Heart right ventricle (tissue), 16 donors: ENCODE data around the gene ST3GAL4. TPM values are rescaled to one million over a fixed set of nuclear protein-coding genes. Genes with fewer than 3 reads are reported as not detected.
"Not testable (repeated sequence)": the region's sequence is repeated elsewhere in the genome, so short reads cannot be mapped to it uniquely, and the experiment has no call there.

ENCODE experiments used
- ATAC-seq, 8 donors: fragments of 200-7000 bp; cut with Tn5 transposase; one replicate each; pipeline ENCODE4 v1.9.1; 2020; ENCODE audit warnings: mild to moderate bottlenecking in 8 of 8, moderate library complexity in 8 of 8, moderate number of reproducible peaks in 1 of 8
- DNase-seq, 2 donors: peaks; one replicate each; pipeline ENCODE4 v3.0.0-alpha.2; 2020
- H3K27ac ChIP-seq, 10 donors: fragments of 200-600 bp; sonication (generic) in 2 of 10; one replicate each; pipeline versions ENCODE4 v1.5.0 to v1.8.0; 2020 to 2022; ENCODE audit warnings: mild to moderate bottlenecking in 3 of 10
- H3K27me3 ChIP-seq, 7 donors: fragments of 200-600 bp; one replicate each; pipeline ENCODE4 v1.8.0; 2021 to 2022; ENCODE audit warnings: mild to moderate bottlenecking in 2 of 7
- H3K36me3 ChIP-seq, 9 donors: fragments of 200-600 bp; sonication (generic) in 1 of 9; one replicate each; pipeline versions ENCODE4 v1.5.0 to v1.8.0; 2020 to 2022; ENCODE audit warnings: mild to moderate bottlenecking in 2 of 9
- H3K4me1 ChIP-seq, 9 donors: fragments of 200-600 bp; sonication (generic) in 1 of 9; one replicate each; pipeline versions ENCODE4 v1.5.0 to v1.8.0; 2020 to 2022; ENCODE audit warnings: mild to moderate bottlenecking in 4 of 9
- H3K4me3 ChIP-seq, 10 donors: fragments of 200-600 bp; sonication (generic) in 2 of 10; one replicate each; pipeline versions ENCODE4 v1.5.0 to v1.8.0; 2020 to 2022; ENCODE audit warnings: mild to moderate bottlenecking in 7 of 10, moderate library complexity in 2 of 10
- H3K9me3 ChIP-seq, 11 donors: fragments of 200-600 bp in 10 of 11; sonication (generic) in 2 of 11; one replicate each; pipeline versions ENCODE4 v1.5.0 to v1.8.0; 2013 to 2022; ENCODE audit warnings: mild to moderate bottlenecking in 2 of 11, control low read depth in 1 of 11, moderate library complexity in 1 of 11
- CTCF ChIP-seq, 9 donors: fragments of 200-600 bp; sonication (generic) in 2 of 9; IDR thresholded peaks; one replicate each; pipeline versions ENCODE4 v1.5.0 to v1.8.0; 2021 to 2022; ENCODE audit warnings: antibody characterized with exemption in 9 of 9, mild to moderate bottlenecking in 5 of 9, moderate library complexity in 1 of 9
- WGBS, 2 donors: extraction: QIAGEN DNeasy Blood & Tissue Kit; methylation state at CpG; one replicate each; pipeline ENCODE4 v1.1.7; 2013; ENCODE audit warnings: inconsistent platforms in 1 of 2; 5-methylcytosine and 5-hydroxymethylcytosine counted together
- intact Hi-C, 10 donors: fragments of 100-400 bp; cut with DNase I; formaldehyde crosslinking; loops; one replicate each; pipeline versions ENCODE4 v1.11.1 to v1.14.2; 2022
- polyA plus RNA-seq, 2 donors: library from polyadenylated mRNA; stranded (reverse); fragments of 200-250 nt; gene quantifications; one replicate each; pipeline ENCODE4 v1.2.3, GENCODE V29; 2013
- total RNA-seq, 10 donors: library from RNA; stranded (reverse); fragmentation: NEBNext Ultra II Directional in 3 of 10; extraction: Animal tissue kit (Norgen Biotek cat#: 25700) in 3 of 10; gene quantifications; one replicate each; pipeline versions ENCODE4 v1.2.1 to v1.2.4, GENCODE V29; 2021 to 2023
- donor health status: Arrhythmogenic right ventricular cardiomyopathy.
- donor health status: ischemic (EF 13 %, LVEDD 7.1; RV severe dilation, severe dysfunction).
- donor health status: healthy with polysubstance abuse.
- donor health status: DM: no; HTN: yes; CAD: no.
- donor health status: DM: no; HTN: no; CAD: no.
- donor health status: ischemic (EF 25% LVEDD 6.9; RV normal size, moderate dysfunction).
- donor health status: ischemic (EF 25% LVEDD 5.7; RV mildly dilated, moderate dysfunction).
- donor health status: healthy.
- donor health status: DM: yes; HTN: yes; CAD: no.
- donor health status: Ischemic cardiomyopathy.
- donor health status: ischemic (EF 35%, LVEDD 5.7; RV mildly dilated, moderate dysfunction).
- donor health status: nonischemic (EF 11% LVEDD 7.7; RV severe dilation, severe dysfunction).
- donor health status: DM: yes; HTN: yes; CAD: no.
- donor health status: PGD.
- donor health status: ischemic (EF 29% LVEDD 5.4; RV normal size, mild dysfunction).
- donor health status: nonischemic (EF 23%, LVEDD 6.1; RV moderate dilation, normal function).

ST3GAL4 gene
- total and polyA plus RNA-seq, 12 donors, result 24.8 to 98.2 (median 44.8) TPM

- ATAC-seq (peak in 1 of 8 donors; percentile 9), DNase-seq (peak in 1 of 2 donors; percentile 35)
- H3K4me1 ChIP-seq, result peaks cover 8 to 71% (median 25%) of the 10 kb centered on the region in 9 donors
- peak overlapping the region in 2 of 10 donors; percentile 19 to 37 for H3K27ac ChIP-seq
- intact Hi-C loops, result no loop called here
- TF ChIP-seq CTCF (IDR thresholded peaks at IDR 0.05), result no peak
- no peaks in the 10 kb centered on the region for H3K9me3 ChIP-seq
- 31 to 38% methylated on average over 4 of the region's 4 CpGs for WGBS, 2 donors
- H3K27me3 ChIP-seq, result no peaks in the 10 kb centered on the region
- H3K36me3 ChIP-seq, result no peaks in the 10 kb centered on the region
- H3K4me3 ChIP-seq, result no peak overlapping the region
Measured at GRCh38 chr11:126378763-126379162, 23.3 kb downstream of the ST3GAL4 start.

- 93 to 95% methylated on average over 4 of the region's 4 CpGs for WGBS, 2 donors
- no peak overlapping the region for H3K27ac ChIP-seq
- DNase-seq (no peak), ATAC-seq (no peak)
- no peaks in the 10 kb centered on the region for H3K9me3 ChIP-seq
- no peak for TF ChIP-seq CTCF (IDR thresholded peaks at IDR 0.05)
- no peaks in the 10 kb centered on the region for H3K36me3 ChIP-seq
- H3K4me3 ChIP-seq, result no peak overlapping the region
- intact Hi-C loops, result no loop called here
- H3K4me1 ChIP-seq, result peaks cover 8 to 71% (median 25%) of the 10 kb centered on the region in 9 donors
- H3K27me3 ChIP-seq, result no peaks in the 10 kb centered on the region
Measured at GRCh38 chr11:126380909-126381308, 25.4 kb downstream of the ST3GAL4 start.

GRCh38 chr11:126381960-126382359 lies 26.5 kb downstream of the ST3GAL4 start:
- H3K36me3 ChIP-seq, H3K27me3 ChIP-seq, DNase-seq, H3K9me3 ChIP-seq, intact Hi-C loops, H3K27ac ChIP-seq, H3K4me3 ChIP-seq: not testable (repeated sequence)
- ATAC-seq, result peak in 5 of 8 donors; percentile 2 to 42 (median 4)
- peaks cover 18 to 73% (median 27%) of the 10 kb centered on the region in 9 donors for H3K4me1 ChIP-seq
- 66 to 69% methylated on average over 2 to 5 of the region's 10 CpGs for WGBS, 2 donors

- ATAC-seq, H3K27me3 ChIP-seq, H3K4me3 ChIP-seq, H3K9me3 ChIP-seq, intact Hi-C loops, H3K27ac ChIP-seq, DNase-seq, H3K36me3 ChIP-seq: not testable (repeated sequence)
- peaks cover 18 to 78% (median 33%) of the 10 kb centered on the region in 9 donors for H3K4me1 ChIP-seq
- WGBS, 2 donors, result 81 to 94% methylated on average over 3 to 4 of the region's 4 CpGs
Measured at GRCh38 chr11:126382641-126383040, 27.2 kb downstream of the ST3GAL4 start.

GRCh38 chr11:126383339-126384335 lies 28.2 kb downstream of the ST3GAL4 start:
- Histone ChIP-seq H3K36me3 (no peaks in the 10 kb centered on the region), H3K9me3 (no peaks in the 10 kb centered on the region), H3K4me1 (peaks cover 18 to 86% (median 38%) of the 10 kb centered on the region in 9 donors), H3K27me3 (no peaks in the 10 kb centered on the region), H3K27ac (no peak overlapping the region), H3K4me3 (no peak overlapping the region)
- WGBS, 2 donors, result 81 to 83% methylated on average over 20 of the region's 20 CpGs
- intact Hi-C loops, result no loop called here
- no peak for TF ChIP-seq CTCF (IDR thresholded peaks at IDR 0.05)
- ATAC-seq, result peak in 1 of 8 donors; percentile 6
- DNase-seq, result no peak
